GM10248 (cell line): Measurements from ENCODE around the gene LHFPL6.

ENCODE experiments used
- CTCF ChIA-PET: fragments of 300-600 bp; sonication (Branson Sonifier 250); formaldehyde crosslinking; extraction: SDS; loops from one replicate; lab custom pipeline; 2021; ENCODE audit warnings: antibody characterized with exemption; lab: Yijun Ruan, JAX
- POLR2A ChIA-PET: fragments of 350-650 bp; sonication (Branson Sonifier 250); formaldehyde crosslinking; extraction: SDS; loops from one replicate; lab custom pipeline; 2020; ENCODE audit warnings: antibody characterized with exemption; lab: Yijun Ruan, JAX
- DNase-seq: peaks from one replicate; pipeline ENCODE4 v3.0.0; 2012; ENCODE audit errors: extremely low spot score
- TF ChIP-seq, protein P1 (sequence below): IDR thresholded peaks from 2 replicates; pipeline ENCODE4 v1.5.1; 2012; ENCODE audit warnings: mild to moderate bottlenecking, low read depth; ENCODE audit errors: extremely low read depth, missing control alignments, control extremely low read depth

Gene LHFPL6

DNA sequence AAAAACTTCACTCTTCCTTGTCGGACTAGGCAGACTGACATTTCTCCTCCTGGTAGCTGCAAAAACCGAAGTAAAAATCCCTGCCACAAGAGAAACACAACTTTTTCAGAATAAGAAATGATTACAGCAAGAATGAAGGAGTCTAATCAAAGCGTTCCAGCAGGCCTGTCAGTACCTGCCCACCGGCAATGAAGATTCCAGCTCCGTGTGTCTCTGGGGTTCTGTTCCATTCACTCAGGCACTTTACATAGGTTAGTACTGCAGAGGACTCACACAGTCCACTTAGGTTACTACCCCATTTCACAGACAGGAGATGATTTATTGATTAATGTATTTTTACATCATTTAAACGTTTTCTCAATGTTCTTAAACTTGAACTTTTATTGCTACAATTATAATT lies 289.3 kb downstream of the LHFPL6 start:
- ChIA-PET CTCF (interaction anchor here (0.8 kb wide), 1 partner anchor 298 kb away, joined by 3 read pairs; no protein-coding TSS in a partner anchor), POLR2A (no interaction called here)
- TF ChIP-seq, protein P1, sequence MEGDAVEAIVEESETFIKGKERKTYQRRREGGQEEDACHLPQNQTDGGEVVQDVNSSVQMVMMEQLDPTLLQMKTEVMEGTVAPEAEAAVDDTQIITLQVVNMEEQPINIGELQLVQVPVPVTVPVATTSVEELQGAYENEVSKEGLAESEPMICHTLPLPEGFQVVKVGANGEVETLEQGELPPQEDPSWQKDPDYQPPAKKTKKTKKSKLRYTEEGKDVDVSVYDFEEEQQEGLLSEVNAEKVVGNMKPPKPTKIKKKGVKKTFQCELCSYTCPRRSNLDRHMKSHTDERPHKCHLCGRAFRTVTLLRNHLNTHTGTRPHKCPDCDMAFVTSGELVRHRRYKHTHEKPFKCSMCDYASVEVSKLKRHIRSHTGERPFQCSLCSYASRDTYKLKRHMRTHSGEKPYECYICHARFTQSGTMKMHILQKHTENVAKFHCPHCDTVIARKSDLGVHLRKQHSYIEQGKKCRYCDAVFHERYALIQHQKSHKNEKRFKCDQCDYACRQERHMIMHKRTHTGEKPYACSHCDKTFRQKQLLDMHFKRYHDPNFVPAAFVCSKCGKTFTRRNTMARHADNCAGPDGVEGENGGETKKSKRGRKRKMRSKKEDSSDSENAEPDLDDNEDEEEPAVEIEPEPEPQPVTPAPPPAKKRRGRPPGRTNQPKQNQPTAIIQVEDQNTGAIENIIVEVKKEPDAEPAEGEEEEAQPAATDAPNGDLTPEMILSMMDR: no peak
- no peak for DNase-seq

DNA sequence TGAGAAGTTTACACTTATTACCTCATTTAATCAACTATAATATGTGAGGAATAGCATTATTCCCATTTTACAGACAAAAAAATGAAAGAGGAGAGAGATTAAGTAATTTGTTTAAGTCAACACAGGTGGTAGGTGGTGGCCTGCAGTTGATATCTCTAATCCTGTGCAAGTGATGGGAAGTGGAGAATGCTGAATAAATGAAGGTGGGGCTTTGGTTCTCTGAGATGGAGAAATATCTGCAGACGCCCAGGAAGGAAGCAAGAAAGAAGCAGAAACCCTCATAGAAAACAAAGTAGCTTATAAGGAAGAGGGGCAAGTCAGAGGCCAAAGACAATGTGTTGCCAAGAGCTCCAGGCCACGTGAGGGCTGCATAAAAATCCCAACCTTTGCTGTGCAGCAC lies 290.4 kb downstream of the LHFPL6 start:
- TF ChIP-seq, protein P1: no peak
- ChIA-PET POLR2A (no interaction called here), CTCF (interaction anchor here (1.1 to 1.5 kb wide), 2 partner anchors 11 to 18 kb away, joined by 3 read pairs; no protein-coding TSS in a partner anchor)
- no peak for DNase-seq

DNA sequence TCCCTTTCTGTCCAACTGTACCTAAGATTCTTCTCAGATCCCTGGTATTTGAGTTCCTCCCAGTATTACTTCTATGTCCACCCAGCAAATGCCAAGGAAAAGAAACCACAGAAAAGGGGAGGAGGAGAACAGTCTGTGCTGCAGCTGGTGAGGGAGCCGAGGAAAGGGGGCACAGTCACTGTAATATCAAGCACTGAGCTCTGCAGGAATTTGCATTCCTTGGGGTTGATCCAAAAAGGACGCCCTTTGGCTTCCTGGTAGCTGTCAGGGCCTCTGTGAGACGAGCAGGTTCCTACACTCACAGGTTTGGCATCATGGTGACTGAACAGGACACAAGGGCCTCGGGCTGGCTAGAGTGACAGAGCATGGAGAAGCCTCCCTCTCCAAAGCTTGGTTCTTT lies 291.4 kb downstream of the LHFPL6 start:
- no peak for DNase-seq
- ChIA-PET CTCF (interaction anchor here (0.9 to 3.6 kb wide), 5 partner anchors 9 to 166 kb away, joined by 3 to 10 read pairs (median 3); no protein-coding TSS in a partner anchor), POLR2A (no interaction called here)
- TF ChIP-seq, protein P1: no peak

DNA sequence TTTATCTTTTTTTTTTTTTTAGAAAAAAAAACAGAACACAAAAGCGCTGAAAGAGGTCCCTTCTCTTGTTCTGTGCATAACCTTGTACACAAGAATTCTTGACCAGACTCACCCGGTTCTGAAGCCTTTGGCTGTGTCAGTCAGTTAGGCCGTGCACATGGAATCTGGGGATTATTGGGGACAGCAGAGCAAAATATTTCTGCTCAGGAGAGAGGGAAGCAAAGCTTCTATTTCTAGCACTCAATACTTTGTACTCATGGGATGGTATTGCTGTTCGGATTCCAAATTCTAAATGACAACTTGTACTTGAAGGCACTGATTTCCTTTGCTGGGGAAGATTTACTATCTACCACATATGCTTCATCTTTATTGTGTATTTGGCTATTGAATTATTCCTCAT lies 292.0 kb downstream of the LHFPL6 start:
- TF ChIP-seq, protein P1: no peak
- POLR2A ChIA-PET: no interaction called here
- CTCF ChIA-PET: interaction anchor here (0.9 to 3.6 kb wide), 5 partner anchors 10 to 165 kb away, joined by 3 to 10 read pairs (median 3); no protein-coding TSS in a partner anchor

DNA sequence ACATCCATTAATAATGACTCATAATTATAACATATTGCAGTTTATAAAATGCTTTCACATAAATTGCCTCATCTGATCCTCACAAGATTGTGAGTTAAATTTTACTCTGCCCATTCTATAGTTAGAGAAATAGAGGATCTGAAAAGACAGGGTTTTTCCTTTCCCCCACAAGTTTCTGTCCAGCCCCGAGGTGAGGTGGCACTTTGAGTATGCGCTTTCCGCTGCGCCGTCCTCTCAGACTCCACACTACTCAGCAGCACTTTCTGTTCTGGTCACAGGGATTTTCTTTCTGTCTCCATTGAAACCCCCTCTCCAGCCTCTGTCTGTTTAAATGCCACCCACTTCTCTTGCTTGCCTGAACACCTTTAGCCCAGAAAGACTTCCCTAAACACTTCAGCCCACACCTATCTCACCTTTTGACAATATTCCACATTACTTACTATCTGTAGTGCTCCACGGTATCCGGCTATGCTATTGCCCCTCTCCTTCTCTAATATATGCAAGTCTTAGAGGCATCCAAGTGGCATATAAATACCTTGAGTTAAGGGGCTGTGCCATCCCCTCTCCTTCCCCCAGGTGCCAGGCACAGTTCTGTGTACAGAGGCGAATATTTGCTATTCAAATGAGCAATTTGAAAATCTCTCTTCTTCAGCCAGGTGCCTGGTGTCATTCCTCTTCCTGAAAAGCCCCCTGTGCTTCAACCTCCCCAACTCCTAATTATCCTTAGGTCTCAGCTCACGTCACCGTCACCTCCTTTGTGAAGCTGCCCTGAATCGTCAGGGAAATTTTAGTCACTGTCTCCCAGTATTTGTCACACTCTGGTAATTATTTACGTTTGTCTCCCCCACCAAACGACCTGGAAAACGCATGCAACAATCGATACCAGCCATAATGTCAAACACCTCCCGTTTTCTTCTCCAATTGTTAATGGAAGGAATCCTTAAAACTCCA lies 296.1 kb downstream of the LHFPL6 start:
- POLR2A ChIA-PET: no interaction called here
- CTCF ChIA-PET: no interaction called here
- peak; percentile 56 for DNase-seq
- TF ChIP-seq, protein P1: no peak

More for the DNA sequence above, 292.0 kb downstream of the LHFPL6 start:
- no peak for DNase-seq

DNA sequence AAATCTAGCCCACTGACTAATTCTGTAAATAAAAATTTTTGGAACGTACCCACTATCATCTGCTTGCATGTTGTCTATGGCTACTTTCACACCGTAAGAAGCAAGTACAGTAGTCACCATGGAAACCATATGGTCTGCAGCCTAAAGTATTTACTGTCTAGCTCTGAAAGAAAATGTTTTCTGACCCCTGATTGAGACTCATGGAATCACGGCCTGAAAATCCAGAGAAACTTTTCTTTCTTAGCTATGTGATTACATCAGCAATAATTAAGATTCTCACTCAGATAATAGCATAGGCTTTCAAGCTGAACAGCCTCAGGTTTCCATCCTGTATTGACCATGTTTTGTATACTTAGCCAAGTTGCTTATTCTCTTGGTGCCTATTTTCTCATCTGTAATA lies 300.2 kb downstream of the LHFPL6 start:
- TF ChIP-seq, protein P1: no peak
- CTCF ChIA-PET: interaction anchor here (0.7 to 1.5 kb wide), 3 partner anchors 13 to 313 kb away, joined by 3 to 5 read pairs (median 3); no protein-coding TSS in a partner anchor
- POLR2A ChIA-PET: no interaction called here
- DNase-seq: no peak
